T-helper 22 cell (primary cell): Measurements from ENCODE around the gene CDH4.

Source experiments
- DNase-seq: peaks from one replicate; pipeline ENCODE4 v3.0.0-alpha.2; 2020; ENCODE audit warnings: low read depth

CDH4 gene

GRCh38 chr20:61931476-61932198 is 679.6 kb downstream of the CDH4 start:
- DNase-seq, result no peak

- DNase-seq, result no peak
Measured at GRCh38 chr20:61932199-61932592, 680.1 kb downstream of the CDH4 start.

GRCh38 chr20:61932711-61933480 is 680.8 kb downstream of the CDH4 start:
- no peak for DNase-seq

- no peak for DNase-seq
Measured at GRCh38 chr20:61933481-61933950, 681.5 kb downstream of the CDH4 start.

GRCh38 chr20:61933951-61934715 is 682.1 kb downstream of the CDH4 start:
- DNase-seq, result no peak

- no peak for DNase-seq
Measured at GRCh38 chr20:61934716-61935530, 682.9 kb downstream of the CDH4 start.

GRCh38 chr20:61935926-61936700 is 684.1 kb downstream of the CDH4 start:
- DNase-seq, result no peak

- DNase-seq, result no peak
Measured at GRCh38 chr20:61936701-61937131, 684.7 kb downstream of the CDH4 start.

GRCh38 chr20:61937146-61937962 is 685.3 kb downstream of the CDH4 start:
- DNase-seq, result no peak

GRCh38 chr20:61937963-61938838 is 686.1 kb downstream of the CDH4 start:
- no peak for DNase-seq

- no peak for DNase-seq
Measured at GRCh38 chr20:61938839-61939690, 687.0 kb downstream of the CDH4 start.

GRCh38 chr20:61939691-61940360 is 687.8 kb downstream of the CDH4 start:
- DNase-seq, result no peak

GRCh38 chr20:61940491-61940890 is 688.4 kb downstream of the CDH4 start:
- no peak for DNase-seq

GRCh38 chr20:61940976-61941720 is 689.1 kb downstream of the CDH4 start:
- no peak for DNase-seq

GRCh38 chr20:61941721-61942405 is 689.8 kb downstream of the CDH4 start:
- DNase-seq, result no peak

GRCh38 chr20:61942526-61942925 is 690.5 kb downstream of the CDH4 start:
- no peak for DNase-seq
